HepG2 (cell line): Measurements from ENCODE around the gene ZNF831. TPM values are rescaled to one million over a fixed set of nuclear protein-coding genes. Genes with fewer than 3 reads are reported as not detected.
A peak's percentile ranks its signal among the peaks of the same experiment; 100 is the strongest.

ENCODE experiments used
- ATAC-seq: fragments of 200-7000 bp; cut with Tn5 transposase; 3 replicates; pipeline ENCODE4 v1.9.1; 2020; ENCODE audit warnings: mild to moderate bottlenecking, moderate library complexity
- BruUV-seq: library from RNA; stranded (reverse); fragments of 400-500 nt; replicated peaks from 2 replicates; lab custom pipeline; 2021; lab: Mats Ljungman, UMichigan
- CTCF ChIA-PET: fragments of 300-600 bp; formaldehyde crosslinking; extraction: SDS; loops from one replicate; lab custom pipeline; 2021; ENCODE audit warnings: low total read pairs, inconsistent platforms, low intra/inter-chr PET ratio; lab: Yijun Ruan, JAX
- POLR2A ChIA-PET: fragments of 350-600 bp; sonication (Branson Sonifier 250); formaldehyde crosslinking; loops from one replicate; lab custom pipeline; 2020; ENCODE audit warnings: antibody characterized with exemption, inconsistent platforms; lab: Yijun Ruan, JAX
- DNase-seq: peaks from one replicate; pipeline ENCODE4 v3.0.0-alpha.2; 2015; ENCODE audit warnings: low spot score
- FAIRE-seq: peaks from 3 replicates; lab custom pipeline; 2011; peaks lifted over from hg19 to GRCh38; lab: Jason Lieb, UNC
- H2AFZ ChIP-seq: one replicate; pipeline ENCODE4 v1.6.1; 2011; ENCODE audit warnings: low read length, inconsistent platforms
- H3K27ac ChIP-seq: fragments of 300-600 bp; 3 replicates; pipeline ENCODE4 v1.8.0; 2011; ENCODE audit warnings: mixed run types, mild to moderate bottlenecking, mixed read lengths, low read length, inconsistent platforms; ENCODE audit not compliant: insufficient read depth; ENCODE audit errors: extremely low read length
- H3K27me3 ChIP-seq, 2 experiments: fragments of 200-600 bp in 1 of 2; 2 replicates in 1 of 2; 3 replicates in 1 of 2; pipeline versions ENCODE4 v1.6.0 to v1.8.0; 2011; ENCODE audit warnings: low read length in 2 of 2, mild to moderate bottlenecking in 2 of 2, moderate library complexity in 2 of 2, inconsistent platforms in 1 of 2; ENCODE audit not compliant: insufficient read depth in 2 of 2, control insufficient read depth in 1 of 2
- H3K36me3 ChIP-seq, 2 experiments: fragments of 200-600 bp in 1 of 2; replicated peaks in 1 of 2; 2 replicates in 1 of 2; 3 replicates in 1 of 2; pipeline versions ENCODE4 v1.5.1 to v1.8.0; 2011; ENCODE audit warnings: low read length in 2 of 2, inconsistent platforms in 1 of 2; ENCODE audit not compliant: insufficient read depth in 2 of 2, control insufficient read depth in 1 of 2
- H3K4me1 ChIP-seq: 2 replicates; pipeline ENCODE4 v1.5.1; 2012; ENCODE audit warnings: low read length, inconsistent platforms; ENCODE audit not compliant: insufficient read depth
- H3K4me2 ChIP-seq: 2 replicates; pipeline ENCODE4 v1.6.0; 2011; ENCODE audit warnings: low read depth, low read length, inconsistent platforms
- H3K4me3 ChIP-seq, 3 experiments: fragments of 200-600 bp in 1 of 3; sonication (generic), shearing (Covaris generic) in 1 of 3; replicated peaks in 1 of 3; 2 replicates each; pipeline ENCODE4 v1.5.1; 2011 to 2016; ENCODE audit warnings: low read length in 3 of 3, inconsistent platforms in 2 of 3, low read depth in 2 of 3, mild to moderate bottlenecking in 2 of 3, control low read depth in 1 of 3, mixed read lengths in 1 of 3; ENCODE audit not compliant: insufficient read depth in 1 of 3
- H3K79me2 ChIP-seq: one replicate; pipeline ENCODE4 v1.6.1; 2011; ENCODE audit warnings: low read length, inconsistent platforms; ENCODE audit not compliant: insufficient read depth
- H3K9ac ChIP-seq: 2 replicates; pipeline ENCODE4 v1.6.0; 2011; ENCODE audit warnings: mild to moderate bottlenecking, low read depth, low read length, inconsistent platforms; ENCODE audit not compliant: insufficient read depth
- H3K9me3 ChIP-seq: 2 replicates; pipeline ENCODE4 v1.5.1; 2012; ENCODE audit warnings: mild to moderate bottlenecking, low read length
- H4K20me1 ChIP-seq: 2 replicates; pipeline ENCODE4 v1.6.0; 2011; ENCODE audit warnings: inconsistent platforms, mild to moderate bottlenecking, low read length, moderate library complexity; ENCODE audit not compliant: insufficient read depth
- PHB2 ChIP-seq: fragments of 450-650 bp; IDR thresholded peaks from 2 replicates; pipeline ENCODE4 v1.6.1; 2018; ENCODE audit not compliant: partially characterized antibody
- STAG1 ChIP-seq: sonication (generic); formaldehyde crosslinking; IDR thresholded peaks from 2 replicates; pipeline ENCODE4 v1.4.0; 2020; ENCODE audit warnings: missing genetic modification reagents
- WGBS: methylation state at CpG from one replicate; pipeline ENCODE4 v1.1.6; 2017; ENCODE audit warnings: low lambda C conversion rate; 5-methylcytosine and 5-hydroxymethylcytosine counted together
- in situ Hi-C: cut with HindIII; loops from 2 replicates; pipeline ENCODE4 v1.10.0; 2017; ENCODE audit warnings: low pct_unique_long_range_greater_than_20kb; ENCODE audit not compliant: extremely low pct_ligation_motif_present
- intact Hi-C: fragments of 100-400 bp; cut with micrococcal nuclease; formaldehyde crosslinking; loops from one replicate; pipeline ENCODE4 v1.10.0; 2022; ENCODE audit not compliant: unreplicated experiment
- polyA plus RNA-seq, 8 experiments: library from polyadenylated mRNA; depleted of rRNA in 3 of 8; stranded (reverse) in 7 of 8; unstranded in 1 of 8; fragments of >200 nt; fragmentation: Illumina TruSeq in 4 of 8; extraction: Trizol in 4 of 8; gene quantifications; 2 replicates each; pipeline versions ENCODE4 v1.2.1 to v1.2.3, GENCODE V29; 2011 to 2016; ENCODE audit warnings: low read depth in 4 of 8, missing spikeins in 1 of 8, mixed read lengths in 1 of 8; ENCODE audit not compliant: insufficient read depth in 1 of 8
- total RNA-seq, 5 experiments: library from RNA; depleted of rRNA; stranded (reverse); fragments of >200 nt; fragmentation: Illumina TruSeq; extraction: Trizol; gene quantifications; 2 replicates each; pipeline ENCODE4 v1.2.3, GENCODE V29; 2016; ENCODE audit warnings: low read depth in 1 of 5
- TF ChIP-seq, protein P1 (sequence below): sonication (generic); formaldehyde crosslinking; IDR thresholded peaks from 2 replicates; pipeline ENCODE4 v1.5.0; 2020; ENCODE audit warnings: mild to moderate bottlenecking, missing genetic modification reagents, moderate library complexity
- TF ChIP-seq, protein P2 (sequence below): sonication (generic); formaldehyde crosslinking; IDR thresholded peaks from 2 replicates; pipeline ENCODE4 v1.4.0; 2020; ENCODE audit warnings: missing genetic modification reagents; ENCODE audit errors: not compliant biosample characterization

The ZNF831 gene
- total and polyA plus RNA-seq, 2 of the 13 experiments (the other 11 are each of a cell fraction or from before 2014, with no cell fraction given) = not detected

DNA sequence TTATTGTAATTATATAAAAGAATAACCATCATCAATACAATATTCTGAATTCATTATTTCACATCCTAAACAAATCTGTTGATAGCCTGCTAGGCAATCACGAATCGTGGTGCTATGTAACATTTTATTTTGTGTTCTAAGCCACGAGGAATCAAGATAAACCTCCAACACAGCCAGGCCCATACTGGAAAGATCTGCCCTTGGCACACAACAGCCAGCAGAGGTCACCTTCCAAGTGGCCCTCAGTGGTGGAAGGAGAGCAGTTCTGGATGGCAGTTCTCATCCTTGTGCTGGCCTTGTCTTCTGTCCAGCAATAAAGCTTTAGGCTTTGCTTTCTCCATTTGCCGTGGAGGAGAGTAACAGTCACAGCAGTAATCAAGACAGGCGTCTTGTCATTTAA is 13.2 kb downstream of the ZNF831 start:
- Histone ChIP-seq H3K4me3 (no peak overlapping the region), H3K27ac (no peak overlapping the region), H4K20me1 (no peaks in the 10 kb centered on the region), H3K9me3 (no peaks in the 10 kb centered on the region), H2AFZ (no peak overlapping the region), H3K36me3 (no peaks in the 10 kb centered on the region), H3K9ac (no peak overlapping the region), H3K79me2 (no peaks in the 10 kb centered on the region), H3K4me1 (no peaks in the 10 kb centered on the region), H3K4me2 (no peak overlapping the region), H3K27me3 (peaks cover 0 to 21% of the 10 kb centered on the region in 2 experiments; a peak in 2 of 5 replicates)
- TF ChIP-seq, protein P1, sequence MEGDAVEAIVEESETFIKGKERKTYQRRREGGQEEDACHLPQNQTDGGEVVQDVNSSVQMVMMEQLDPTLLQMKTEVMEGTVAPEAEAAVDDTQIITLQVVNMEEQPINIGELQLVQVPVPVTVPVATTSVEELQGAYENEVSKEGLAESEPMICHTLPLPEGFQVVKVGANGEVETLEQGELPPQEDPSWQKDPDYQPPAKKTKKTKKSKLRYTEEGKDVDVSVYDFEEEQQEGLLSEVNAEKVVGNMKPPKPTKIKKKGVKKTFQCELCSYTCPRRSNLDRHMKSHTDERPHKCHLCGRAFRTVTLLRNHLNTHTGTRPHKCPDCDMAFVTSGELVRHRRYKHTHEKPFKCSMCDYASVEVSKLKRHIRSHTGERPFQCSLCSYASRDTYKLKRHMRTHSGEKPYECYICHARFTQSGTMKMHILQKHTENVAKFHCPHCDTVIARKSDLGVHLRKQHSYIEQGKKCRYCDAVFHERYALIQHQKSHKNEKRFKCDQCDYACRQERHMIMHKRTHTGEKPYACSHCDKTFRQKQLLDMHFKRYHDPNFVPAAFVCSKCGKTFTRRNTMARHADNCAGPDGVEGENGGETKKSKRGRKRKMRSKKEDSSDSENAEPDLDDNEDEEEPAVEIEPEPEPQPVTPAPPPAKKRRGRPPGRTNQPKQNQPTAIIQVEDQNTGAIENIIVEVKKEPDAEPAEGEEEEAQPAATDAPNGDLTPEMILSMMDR = peak; percentile 26; the same call in 1 of the 2 replicates
- no peak for TF ChIP-seq PHB2
- TF ChIP-seq STAG1 (CRISPR knock-in tag) = peak; percentile 15; the same call in 1 of the 2 replicates
- TF ChIP-seq, protein P2, sequence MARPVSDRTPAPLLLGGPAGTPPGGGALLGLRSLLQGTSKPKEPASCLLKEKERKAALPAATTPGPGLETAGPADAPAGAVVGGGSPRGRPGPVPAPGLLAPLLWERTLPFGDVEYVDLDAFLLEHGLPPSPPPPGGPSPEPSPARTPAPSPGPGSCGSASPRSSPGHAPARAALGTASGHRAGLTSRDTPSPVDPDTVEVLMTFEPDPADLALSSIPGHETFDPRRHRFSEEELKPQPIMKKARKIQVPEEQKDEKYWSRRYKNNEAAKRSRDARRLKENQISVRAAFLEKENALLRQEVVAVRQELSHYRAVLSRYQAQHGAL = no peak
- FAIRE-seq = peak; percentile 4
- WGBS = 2% methylated on average over 5 of the region's 5 CpGs
- no TSS peak for BruUV-seq
- DNase-seq = no peak
- CTCF ChIA-PET = no interaction called here
- intact Hi-C loops = no loop called here
- in situ Hi-C loops = no loop called here
- POLR2A ChIA-PET = no interaction called here
- peak; percentile 71; the same call in 2 of the 3 replicates for ATAC-seq
